BJ (cell line): Measurements from ENCODE around the gene PLPP1. TPM values are rescaled to one million over a fixed set of nuclear protein-coding genes. Genes with fewer than 3 reads are reported as not detected.

Experiments used
- CTCF ChIA-PET: fragments of 350-600 bp; formaldehyde crosslinking; extraction: SDS; loops from one replicate; lab custom pipeline; 2021; ENCODE audit warnings: antibody characterized with exemption, inconsistent platforms; lab: Yijun Ruan, JAX
- POLR2A ChIA-PET: fragments of 300-600 bp; sonication (Branson Sonifier 250); formaldehyde crosslinking; extraction: SDS; loops from one replicate; lab custom pipeline; 2021; ENCODE audit warnings: antibody characterized with exemption; lab: Charles Lee
- DNase-seq: peaks from one replicate; pipeline ENCODE4 v3.0.0-alpha.2; 2011; ENCODE audit warnings: low read depth
- H3K27me3 ChIP-seq: 2 replicates; pipeline ENCODE4 v1.6.0; 2011; ENCODE audit warnings: low read length; ENCODE audit not compliant: control insufficient read depth, insufficient read depth
- H3K36me3 ChIP-seq: 2 replicates; pipeline ENCODE4 v1.5.1; 2011; ENCODE audit warnings: low read length; ENCODE audit not compliant: control insufficient read depth, insufficient read depth
- H3K4me3 ChIP-seq: 2 replicates; pipeline ENCODE4 v1.5.1; 2011; ENCODE audit warnings: low read depth, mild to moderate bottlenecking, control low read depth, low read length
- polyA plus RNA-seq: library from polyadenylated mRNA; depleted of rRNA; stranded (reverse); fragments of >200 nt; gene quantifications from 2 replicates; pipeline ENCODE4 v1.2.3, GENCODE V29; 2011
- TF ChIP-seq, protein P1 (sequence below): IDR thresholded peaks from 2 replicates; pipeline ENCODE4 v1.5.1; 2011; ENCODE audit warnings: low read depth, mild to moderate bottlenecking, control low read depth, inconsistent platforms, low read length, moderate library complexity; ENCODE audit not compliant: insufficient read depth

Gene PLPP1
- polyA plus RNA-seq, 1 experiment = 43.1 TPM

DNA sequence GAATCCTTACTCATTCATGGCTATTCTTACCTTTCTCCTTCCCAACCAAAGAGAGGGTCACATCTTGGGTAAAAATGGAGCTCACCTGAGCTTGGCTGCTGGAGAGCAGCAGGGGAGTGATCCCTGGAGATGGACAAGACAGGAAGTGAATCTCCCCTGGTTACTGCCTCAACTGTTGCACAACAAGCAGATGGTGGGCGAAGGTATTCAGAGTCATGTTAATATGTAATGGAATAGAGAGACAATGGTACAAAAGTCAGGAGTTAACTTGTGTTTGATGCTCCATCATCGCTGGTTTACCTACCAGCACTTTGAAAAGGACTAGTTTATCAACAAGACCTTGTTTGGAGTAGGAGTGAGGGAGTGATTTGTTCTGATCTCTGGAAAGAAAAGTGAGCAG is 13.0 kb upstream of the PLPP1 start:
- POLR2A ChIA-PET = no interaction called here
- Histone ChIP-seq H3K36me3 (no peaks in the 10 kb centered on the region), H3K27me3 (peaks cover 7% of the 10 kb centered on the region), H3K4me3 (no peak overlapping the region)
- TF ChIP-seq, protein P1, sequence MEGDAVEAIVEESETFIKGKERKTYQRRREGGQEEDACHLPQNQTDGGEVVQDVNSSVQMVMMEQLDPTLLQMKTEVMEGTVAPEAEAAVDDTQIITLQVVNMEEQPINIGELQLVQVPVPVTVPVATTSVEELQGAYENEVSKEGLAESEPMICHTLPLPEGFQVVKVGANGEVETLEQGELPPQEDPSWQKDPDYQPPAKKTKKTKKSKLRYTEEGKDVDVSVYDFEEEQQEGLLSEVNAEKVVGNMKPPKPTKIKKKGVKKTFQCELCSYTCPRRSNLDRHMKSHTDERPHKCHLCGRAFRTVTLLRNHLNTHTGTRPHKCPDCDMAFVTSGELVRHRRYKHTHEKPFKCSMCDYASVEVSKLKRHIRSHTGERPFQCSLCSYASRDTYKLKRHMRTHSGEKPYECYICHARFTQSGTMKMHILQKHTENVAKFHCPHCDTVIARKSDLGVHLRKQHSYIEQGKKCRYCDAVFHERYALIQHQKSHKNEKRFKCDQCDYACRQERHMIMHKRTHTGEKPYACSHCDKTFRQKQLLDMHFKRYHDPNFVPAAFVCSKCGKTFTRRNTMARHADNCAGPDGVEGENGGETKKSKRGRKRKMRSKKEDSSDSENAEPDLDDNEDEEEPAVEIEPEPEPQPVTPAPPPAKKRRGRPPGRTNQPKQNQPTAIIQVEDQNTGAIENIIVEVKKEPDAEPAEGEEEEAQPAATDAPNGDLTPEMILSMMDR = no peak
- CTCF ChIA-PET = no interaction called here
- DNase-seq = no peak

GRCh38 chr5:55546947-55547346 is 12.2 kb upstream of the PLPP1 start:
- Histone ChIP-seq H3K27me3 (peaks cover 7% of the 10 kb centered on the region), H3K36me3 (no peaks in the 10 kb centered on the region), H3K4me3 (no peak overlapping the region)
- DNase-seq = no peak
- ChIA-PET CTCF (no interaction called here), POLR2A (no interaction called here)
- TF ChIP-seq, protein P1 = no peak

DNA sequence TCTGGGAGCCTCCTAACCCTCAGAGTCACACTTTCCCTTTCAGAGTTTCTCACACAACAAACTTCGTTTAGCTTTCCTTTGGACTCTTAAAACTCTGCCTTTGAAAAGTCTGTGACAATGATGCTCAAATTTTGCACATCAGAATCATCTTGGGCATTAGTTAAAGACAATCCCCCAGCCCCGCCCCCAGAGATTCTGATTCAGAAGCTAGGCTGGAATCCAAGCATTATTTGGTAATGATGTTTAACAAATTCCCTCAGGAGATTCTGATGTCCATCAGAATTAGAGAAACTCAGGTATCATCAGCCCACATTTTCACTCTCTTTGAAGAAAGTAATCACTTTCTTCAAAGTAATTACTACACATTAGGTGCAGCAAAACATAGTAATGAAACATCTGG is 9.6 kb upstream of the PLPP1 start:
- Histone ChIP-seq H3K27me3 (peaks cover 7% of the 10 kb centered on the region), H3K36me3 (no peaks in the 10 kb centered on the region), H3K4me3 (no peak overlapping the region)
- TF ChIP-seq, protein P1 = no peak
- no peak for DNase-seq
- CTCF ChIA-PET = no interaction called here
- POLR2A ChIA-PET = no interaction called here

DNA sequence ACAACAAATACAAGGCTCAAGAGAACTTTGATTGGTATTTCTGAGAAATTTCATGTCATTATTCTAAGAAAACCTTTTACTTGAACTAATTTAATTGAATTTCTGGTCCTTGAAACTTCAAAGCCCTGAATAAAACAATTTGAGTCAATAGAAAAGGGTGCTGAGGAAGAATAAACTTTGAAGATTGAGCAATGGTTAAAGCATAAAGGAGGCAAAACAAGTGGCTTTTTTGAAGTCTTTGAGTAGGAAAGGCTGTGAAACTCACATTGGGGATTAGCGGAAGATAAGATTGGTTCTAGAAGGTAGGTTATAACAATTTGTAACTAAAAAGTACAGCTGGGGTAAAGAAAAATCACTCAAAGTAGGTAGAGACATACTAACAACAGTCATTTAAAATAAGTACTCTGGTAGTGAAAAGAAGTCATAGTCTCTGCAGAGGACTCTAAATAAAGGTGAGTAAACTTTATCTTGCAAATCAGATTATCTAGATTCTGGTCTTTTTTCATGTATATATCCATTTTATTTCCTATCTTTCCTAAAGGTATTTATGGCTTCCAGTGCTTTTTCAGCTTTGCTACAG is 6.4 kb upstream of the PLPP1 start:
- TF ChIP-seq, protein P1 = no peak
- POLR2A ChIA-PET = no interaction called here

DNA sequence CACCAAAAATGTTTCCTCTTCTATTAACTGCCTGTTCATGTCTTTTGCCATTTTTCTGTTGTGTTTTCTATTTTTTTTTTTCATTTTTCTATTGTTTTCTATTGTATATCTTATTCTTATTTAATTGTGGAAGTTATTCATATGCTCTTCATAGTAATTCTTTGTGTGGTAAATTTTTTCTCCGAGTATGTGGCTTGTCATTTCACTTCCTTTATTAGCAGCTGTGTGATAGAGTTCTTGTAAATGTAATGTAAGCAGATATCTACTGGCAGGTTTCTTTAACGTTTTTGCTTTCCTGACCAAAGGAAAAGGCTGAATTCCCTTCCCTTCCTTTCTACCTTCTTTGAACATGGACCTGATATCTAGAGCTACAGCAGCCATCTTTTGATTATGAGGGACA is 5.8 kb upstream of the PLPP1 start:
- no peaks in the 10 kb centered on the region for H3K27me3 ChIP-seq
- H3K36me3 ChIP-seq = no peaks in the 10 kb centered on the region
- H3K4me3 ChIP-seq = no peak overlapping the region
- TF ChIP-seq, protein P1 = no peak
- CTCF ChIA-PET = no interaction called here
- POLR2A ChIA-PET = no interaction called here
- DNase-seq = no peak

More for the DNA sequence above, 6.4 kb upstream of the PLPP1 start:
- DNase-seq = no peak
- Histone ChIP-seq H3K27me3 (no peaks in the 10 kb centered on the region), H3K36me3 (no peaks in the 10 kb centered on the region), H3K4me3 (no peak overlapping the region)
- CTCF ChIA-PET = no interaction called here
